Panc1 (cell line): ENCODE data around the gene PPP1R3C.

Experiments
- SIN3A ChIP-seq: IDR thresholded peaks from 2 replicates; pipeline ENCODE4 v1.6.1; 2012; ENCODE audit warnings: low read depth, mild to moderate bottlenecking, low read length, moderate library complexity, borderline replicate concordance; ENCODE audit not compliant: insufficient read depth
- TCF7L2 ChIP-seq: IDR thresholded peaks from 2 replicates; pipeline ENCODE4 v1.6.1; 2011; ENCODE audit warnings: mild to moderate bottlenecking, low read depth, low read length, inconsistent platforms
- TF ChIP-seq, protein P1 (sequence below): fragments of 450-650 bp; IDR thresholded peaks from 2 replicates; pipeline ENCODE4 v1.5.1; 2017; ENCODE audit warnings: mild to moderate bottlenecking

DNA sequence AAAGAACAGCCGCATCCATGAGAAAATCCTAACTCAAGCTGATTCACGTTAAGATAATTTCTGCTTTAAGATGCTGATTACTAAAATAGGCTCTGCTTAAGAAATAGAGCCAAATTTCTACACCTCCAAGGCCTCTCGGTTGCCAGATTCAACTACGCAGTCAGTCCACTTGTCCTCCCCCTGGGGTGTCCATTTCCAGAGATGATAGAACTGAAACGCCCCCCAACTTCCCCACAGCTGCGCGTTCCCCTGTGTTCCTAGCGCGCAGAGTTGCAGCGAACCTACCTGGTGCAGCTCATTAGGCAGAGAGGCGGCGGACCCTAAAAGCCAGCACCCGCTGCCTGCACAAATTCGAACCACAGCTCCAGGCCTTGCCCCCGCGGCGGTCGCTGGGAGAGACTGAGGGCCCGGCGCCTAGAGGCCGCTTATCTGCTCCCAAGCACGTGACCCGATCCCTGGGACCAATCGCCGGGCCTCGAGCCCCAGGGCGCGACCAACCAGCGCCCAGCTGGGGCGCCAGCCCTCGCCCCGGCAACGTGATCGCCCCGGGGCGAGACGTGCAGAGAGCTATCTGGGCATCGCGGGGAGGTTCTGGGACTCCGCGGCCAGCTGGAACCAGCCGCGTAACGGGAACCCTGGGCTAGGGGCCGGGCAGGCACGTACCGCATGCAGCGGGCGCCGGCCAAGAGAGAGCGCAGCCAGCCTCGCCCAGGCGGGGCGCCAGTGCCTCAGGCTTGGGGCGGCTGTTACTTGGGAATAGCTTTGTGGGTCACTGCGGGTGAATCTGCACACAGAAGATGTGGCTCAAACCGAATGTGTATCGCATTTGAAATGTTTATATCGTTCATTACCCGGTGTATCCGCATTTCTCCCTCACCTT, at the start of gene PPP1R3C:
- TF ChIP-seq, protein P1, sequence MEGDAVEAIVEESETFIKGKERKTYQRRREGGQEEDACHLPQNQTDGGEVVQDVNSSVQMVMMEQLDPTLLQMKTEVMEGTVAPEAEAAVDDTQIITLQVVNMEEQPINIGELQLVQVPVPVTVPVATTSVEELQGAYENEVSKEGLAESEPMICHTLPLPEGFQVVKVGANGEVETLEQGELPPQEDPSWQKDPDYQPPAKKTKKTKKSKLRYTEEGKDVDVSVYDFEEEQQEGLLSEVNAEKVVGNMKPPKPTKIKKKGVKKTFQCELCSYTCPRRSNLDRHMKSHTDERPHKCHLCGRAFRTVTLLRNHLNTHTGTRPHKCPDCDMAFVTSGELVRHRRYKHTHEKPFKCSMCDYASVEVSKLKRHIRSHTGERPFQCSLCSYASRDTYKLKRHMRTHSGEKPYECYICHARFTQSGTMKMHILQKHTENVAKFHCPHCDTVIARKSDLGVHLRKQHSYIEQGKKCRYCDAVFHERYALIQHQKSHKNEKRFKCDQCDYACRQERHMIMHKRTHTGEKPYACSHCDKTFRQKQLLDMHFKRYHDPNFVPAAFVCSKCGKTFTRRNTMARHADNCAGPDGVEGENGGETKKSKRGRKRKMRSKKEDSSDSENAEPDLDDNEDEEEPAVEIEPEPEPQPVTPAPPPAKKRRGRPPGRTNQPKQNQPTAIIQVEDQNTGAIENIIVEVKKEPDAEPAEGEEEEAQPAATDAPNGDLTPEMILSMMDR = peak; percentile 75
- TF ChIP-seq TCF7L2 (no peak; the same call in 1 of the 2 replicates), SIN3A (0 out of 2 replicates have a peak, but pooled peaks have one; percentile 18)
